Hepatocyte (in vitro differentiated cells): Measurements from ENCODE around the gene TIMMDC1. TPM values are rescaled to one million over a fixed set of nuclear protein-coding genes. Genes with fewer than 3 reads are reported as not detected.
"Not testable (repeated sequence)": the region's sequence is repeated elsewhere in the genome, so short reads cannot be mapped to it uniquely, and the experiment has no call there.

ENCODE experiments used
- DNase-seq: peaks from one replicate; pipeline ENCODE4 v3.0.0-alpha.2; 2016; ENCODE audit warnings: low spot score
- H2AFZ ChIP-seq: fragments of 200-600 bp; sonication (generic); 2 replicates; pipeline ENCODE4 v1.6.0; 2016; ENCODE audit warnings: antibody characterized with exemption, mild to moderate bottlenecking
- H3K27ac ChIP-seq: fragments of 200-600 bp; sonication (generic); 2 replicates; pipeline ENCODE4 v1.5.1; 2016; ENCODE audit warnings: mild to moderate bottlenecking
- H3K27me3 ChIP-seq: fragments of 200-600 bp; sonication (generic); 2 replicates; pipeline ENCODE4 v1.6.1; 2016
- H3K36me3 ChIP-seq: fragments of 200-600 bp; sonication (generic); replicated peaks from 2 replicates; pipeline ENCODE4 v1.5.1; 2016; ENCODE audit warnings: low read depth; ENCODE audit not compliant: insufficient read depth
- H3K4me1 ChIP-seq: fragments of 200-600 bp; sonication (generic); 2 replicates; pipeline ENCODE4 v1.5.1; 2016; ENCODE audit warnings: mild to moderate bottlenecking, moderate library complexity; ENCODE audit not compliant: insufficient read depth
- H3K4me2 ChIP-seq: fragments of 200-600 bp; sonication (generic); 2 replicates; pipeline ENCODE4 v1.6.0; 2016
- H3K4me3 ChIP-seq: fragments of 200-600 bp; sonication (generic); 2 replicates; pipeline ENCODE4 v1.5.1; 2016; ENCODE audit warnings: mild to moderate bottlenecking
- H3K79me2 ChIP-seq: fragments of 200-600 bp; sonication (generic); 2 replicates; pipeline ENCODE4 v1.6.0; 2017; ENCODE audit warnings: mild to moderate bottlenecking
- H3K9me2 ChIP-seq: fragments of 200-600 bp; sonication (generic); replicated peaks from 2 replicates; pipeline ENCODE4 v1.6.0; 2017; ENCODE audit warnings: mild to moderate bottlenecking; ENCODE audit not compliant: insufficient read depth
- H3K9me3 ChIP-seq: fragments of 200-600 bp; sonication (generic); 2 replicates; pipeline ENCODE4 v1.5.1; 2016; ENCODE audit warnings: low read depth, mild to moderate bottlenecking
- H4K20me1 ChIP-seq: fragments of 200-600 bp; sonication (generic); 2 replicates; pipeline ENCODE4 v1.6.0; 2016; ENCODE audit warnings: mild to moderate bottlenecking; ENCODE audit not compliant: insufficient read depth, poor library complexity, severe bottlenecking
- EZH2 ChIP-seq: fragments of 200-600 bp; sonication (generic); IDR thresholded peaks from 2 replicates; pipeline ENCODE4 v1.6.1; 2016; ENCODE audit warnings: antibody characterized with exemption, mild to moderate bottlenecking, borderline replicate concordance
- EZH2phosphoT487 ChIP-seq: fragments of 200-600 bp; sonication (generic); IDR thresholded peaks from one replicate; pipeline ENCODE4 v1.6.1; 2018; ENCODE audit warnings: antibody characterized with exemption, mild to moderate bottlenecking, low read depth, moderate library complexity; ENCODE audit not compliant: unreplicated experiment, severe bottlenecking
- WGBS: methylation state at CpG from one replicate; pipeline ENCODE4 v1.1.6; 2016; ENCODE audit warnings: low lambda C conversion rate; ENCODE audit errors: missing lambda C conversion rate; 5-methylcytosine and 5-hydroxymethylcytosine counted together
- polyA plus RNA-seq: library from polyadenylated mRNA; unstranded; fragments of >200 nt; fragmentation: Nextera tagmentation; extraction: Ambion mirVana; gene quantifications from 2 replicates; pipeline ENCODE4 v1.2.1, GENCODE V29; 2016
- total RNA-seq: library from RNA; depleted of rRNA; stranded (reverse); fragments of >200 nt; gene quantifications from 2 replicates; pipeline ENCODE4 v1.2.3, GENCODE V29; 2014
- TF ChIP-seq, protein P1 (sequence below): fragments of 200-600 bp; sonication (generic); IDR thresholded peaks from 2 replicates; pipeline ENCODE4 v1.5.1; 2016; ENCODE audit warnings: antibody characterized with exemption, mild to moderate bottlenecking; ENCODE audit not compliant: poor library complexity

TIMMDC1 gene
- total and polyA plus RNA-seq, 2 experiments from 2014 or later: 47.8 to 140 TPM

GRCh38 chr3:119548341-119548740, 50.0 kb downstream of the TIMMDC1 start:
- H3K4me3 ChIP-seq: no peak overlapping the region
- H2AFZ ChIP-seq: no peak overlapping the region
- DNase-seq: no peak
- H4K20me1 ChIP-seq: no peaks in the 10 kb centered on the region
- no peaks in the 10 kb centered on the region for H3K4me1 ChIP-seq
- WGBS: 56% methylated on average over 3 of the region's 3 CpGs
- H3K27ac ChIP-seq: no peak overlapping the region
- H3K79me2 ChIP-seq: no peaks in the 10 kb centered on the region
- no peaks in the 10 kb centered on the region for H3K36me3 ChIP-seq
- H3K9me2 ChIP-seq: no peaks in the 10 kb centered on the region
- TF ChIP-seq EZH2 (no peak), EZH2phosphoT487 (no peak)
- TF ChIP-seq, protein P1, sequence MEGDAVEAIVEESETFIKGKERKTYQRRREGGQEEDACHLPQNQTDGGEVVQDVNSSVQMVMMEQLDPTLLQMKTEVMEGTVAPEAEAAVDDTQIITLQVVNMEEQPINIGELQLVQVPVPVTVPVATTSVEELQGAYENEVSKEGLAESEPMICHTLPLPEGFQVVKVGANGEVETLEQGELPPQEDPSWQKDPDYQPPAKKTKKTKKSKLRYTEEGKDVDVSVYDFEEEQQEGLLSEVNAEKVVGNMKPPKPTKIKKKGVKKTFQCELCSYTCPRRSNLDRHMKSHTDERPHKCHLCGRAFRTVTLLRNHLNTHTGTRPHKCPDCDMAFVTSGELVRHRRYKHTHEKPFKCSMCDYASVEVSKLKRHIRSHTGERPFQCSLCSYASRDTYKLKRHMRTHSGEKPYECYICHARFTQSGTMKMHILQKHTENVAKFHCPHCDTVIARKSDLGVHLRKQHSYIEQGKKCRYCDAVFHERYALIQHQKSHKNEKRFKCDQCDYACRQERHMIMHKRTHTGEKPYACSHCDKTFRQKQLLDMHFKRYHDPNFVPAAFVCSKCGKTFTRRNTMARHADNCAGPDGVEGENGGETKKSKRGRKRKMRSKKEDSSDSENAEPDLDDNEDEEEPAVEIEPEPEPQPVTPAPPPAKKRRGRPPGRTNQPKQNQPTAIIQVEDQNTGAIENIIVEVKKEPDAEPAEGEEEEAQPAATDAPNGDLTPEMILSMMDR: no peak
- no peaks in the 10 kb centered on the region for H3K27me3 ChIP-seq
- H3K4me2 ChIP-seq: no peak overlapping the region
- no peaks in the 10 kb centered on the region for H3K9me3 ChIP-seq

DNA sequence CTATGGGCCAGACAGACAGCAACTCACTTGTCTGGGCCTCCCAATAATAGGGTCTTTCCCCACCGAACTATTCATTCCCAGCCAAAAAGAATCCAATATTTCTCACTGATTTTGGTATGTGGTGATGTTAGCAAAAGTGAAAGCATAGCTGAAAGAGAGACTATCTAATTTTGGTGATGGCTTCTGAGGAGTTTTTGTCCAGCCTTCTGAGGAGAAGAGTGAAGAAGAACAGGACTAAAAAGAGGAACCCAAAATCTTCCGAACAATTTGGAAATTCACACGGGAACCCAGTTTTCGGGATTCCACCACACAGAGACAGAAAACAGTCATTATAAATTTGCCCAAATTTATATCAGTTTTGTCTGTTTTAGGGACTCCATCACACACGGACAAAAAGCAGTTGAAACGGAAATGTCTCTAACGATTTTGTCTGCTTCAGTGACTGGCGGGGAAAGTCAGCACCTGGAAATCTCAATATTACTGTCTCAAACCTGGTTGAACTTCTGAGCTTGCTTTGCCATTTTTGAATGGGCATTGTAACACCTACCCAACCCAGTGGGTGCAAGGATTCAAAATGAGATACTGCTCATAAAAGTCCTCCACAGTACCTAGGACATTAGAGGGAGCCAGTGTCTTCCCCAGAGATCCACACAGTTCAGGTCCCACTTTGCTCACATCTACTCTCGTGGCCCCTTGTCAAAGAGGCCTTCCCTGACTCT, 52.0 kb downstream of the TIMMDC1 start:
- H3K4me3 ChIP-seq: no peak overlapping the region
- no peaks in the 10 kb centered on the region for H3K9me3 ChIP-seq
- 95% methylated on average over 9 of the region's 9 CpGs for WGBS
- no peak for DNase-seq
- H3K27me3 ChIP-seq: no peaks in the 10 kb centered on the region
- H3K9me2 ChIP-seq: no peaks in the 10 kb centered on the region
- no peak overlapping the region for H2AFZ ChIP-seq
- TF ChIP-seq EZH2phosphoT487 (no peak), EZH2 (no peak)
- TF ChIP-seq, protein P1: no peak
- no peaks in the 10 kb centered on the region for H3K36me3 ChIP-seq
- no peak overlapping the region for H3K27ac ChIP-seq
- H3K4me2 ChIP-seq: no peak overlapping the region
- H3K4me1 ChIP-seq: no peaks in the 10 kb centered on the region
- H3K79me2 ChIP-seq: no peaks in the 10 kb centered on the region
- no peaks in the 10 kb centered on the region for H4K20me1 ChIP-seq

DNA sequence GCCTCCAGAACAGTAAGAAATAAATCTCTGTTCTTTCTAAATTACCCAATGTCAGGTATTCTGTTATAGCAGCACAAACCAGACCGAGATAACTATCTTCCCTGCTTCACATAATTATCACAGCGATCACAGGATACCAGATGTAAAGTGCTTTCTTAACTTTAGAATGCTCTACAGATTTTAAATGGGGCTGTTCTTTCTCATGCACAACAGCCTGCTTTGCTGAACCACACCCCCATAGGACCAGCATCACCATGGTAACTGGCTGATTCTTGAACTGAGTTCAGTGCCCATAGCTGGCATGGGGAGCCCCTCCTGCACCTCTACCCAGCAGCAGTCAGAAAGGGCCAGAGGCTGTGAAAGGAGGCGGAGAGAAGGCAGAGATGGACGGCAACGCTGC, 53.3 kb downstream of the TIMMDC1 start:
- no peaks in the 10 kb centered on the region for H3K36me3 ChIP-seq
- TF ChIP-seq, protein P1: no peak
- TF ChIP-seq EZH2: no peak
- TF ChIP-seq EZH2phosphoT487: no peak
- H3K9me3 ChIP-seq: no peaks in the 10 kb centered on the region

GRCh38 chr3:119552928-119553327, 54.6 kb downstream of the TIMMDC1 start:
- not testable (repeated sequence) for H2AFZ ChIP-seq, H3K4me1 ChIP-seq, H3K4me3 ChIP-seq, H3K9me3 ChIP-seq, H4K20me1 ChIP-seq, H3K27ac ChIP-seq, H3K36me3 ChIP-seq, DNase-seq, H3K79me2 ChIP-seq, H3K4me2 ChIP-seq, H3K27me3 ChIP-seq, H3K9me2 ChIP-seq
- WGBS: 97% methylated on average over 6 of the region's 6 CpGs

More for the DNA sequence above, 53.3 kb downstream of the TIMMDC1 start:
- Histone ChIP-seq H3K4me3 (no peak overlapping the region), H3K4me2 (no peak overlapping the region), H3K27me3 (no peaks in the 10 kb centered on the region), H3K79me2 (no peaks in the 10 kb centered on the region), H3K27ac (no peak overlapping the region), H2AFZ (no peak overlapping the region), H4K20me1 (no peaks in the 10 kb centered on the region), H3K9me2 (no peaks in the 10 kb centered on the region), H3K4me1 (no peaks in the 10 kb centered on the region)
- no peak for DNase-seq
- WGBS: 77% methylated on average over 5 of the region's 5 CpGs
